ENCODE results near the gene MAMSTR.

The MAMSTR gene

GRCh38 chr19:48705431-48705830 lies 14.1 kb downstream of the MAMSTR start:
- TF ChIP-seq MAX (IDR thresholded peaks at IDR 0.05; ENCODE audit: low read depth, low read length): no peak
- TF ChIP-seq CTCF (IDR thresholded peaks at IDR 0.05; ENCODE audit: low read depth, low read length): no peak
- TF ChIP-seq MYC (IDR thresholded peaks at IDR 0.05; ENCODE audit: low read depth, low read length): no peak
- TF ChIP-seq POLR2A (IDR thresholded peaks at IDR 0.05; ENCODE audit: extremely low read depth, insufficient read length): no peak
- no peak overlapping the region for H3K4me3 ChIP-seq (ENCODE audit: low read depth, low read length)
- no peak for DNase-seq (ENCODE audit: low read depth)

GRCh38 chr19:48703316-48703715 lies 16.2 kb downstream of the MAMSTR start:
- no peak overlapping the region for H3K4me3 ChIP-seq (ENCODE audit: low read depth, low read length)
- DNase-seq (ENCODE audit: low read depth): no peak
- TF ChIP-seq MAX (IDR thresholded peaks at IDR 0.05; ENCODE audit: low read depth, low read length) (no peak), MYC (IDR thresholded peaks at IDR 0.05; ENCODE audit: low read depth, low read length) (no peak), CTCF (IDR thresholded peaks at IDR 0.05; ENCODE audit: low read depth, low read length) (no peak), POLR2A (IDR thresholded peaks at IDR 0.05; ENCODE audit: extremely low read depth, insufficient read length) (no peak)

GRCh38 chr19:48702701-48703100 lies 16.8 kb downstream of the MAMSTR start:
- TF ChIP-seq MAX (IDR thresholded peaks at IDR 0.05; ENCODE audit: low read depth, low read length) (no peak), MYC (IDR thresholded peaks at IDR 0.05; ENCODE audit: low read depth, low read length) (no peak), CTCF (IDR thresholded peaks at IDR 0.05; ENCODE audit: low read depth, low read length) (no peak), POLR2A (IDR thresholded peaks at IDR 0.05; ENCODE audit: extremely low read depth, insufficient read length) (no peak)
- no peak for DNase-seq (ENCODE audit: low read depth)
- H3K4me3 ChIP-seq (ENCODE audit: low read depth, low read length): no peak overlapping the region

GRCh38 chr19:48698046-48698445 lies 21.5 kb downstream of the MAMSTR start:
- no peak overlapping the region for H3K4me3 ChIP-seq (ENCODE audit: low read depth, low read length)
- TF ChIP-seq MAX (IDR thresholded peaks at IDR 0.05; ENCODE audit: low read depth, low read length): no peak
- no peak for TF ChIP-seq POLR2A (IDR thresholded peaks at IDR 0.05; ENCODE audit: extremely low read depth, insufficient read length)
- no peak for TF ChIP-seq MYC (IDR thresholded peaks at IDR 0.05; ENCODE audit: low read depth, low read length)
- TF ChIP-seq CTCF (IDR thresholded peaks at IDR 0.05; ENCODE audit: low read depth, low read length): no peak
- no peak for DNase-seq (ENCODE audit: low read depth)

GRCh38 chr19:48696353-48697010 lies 23.0 kb downstream of the MAMSTR start:
- DNase-seq (ENCODE audit: low read depth): no peak
- no peak for TF ChIP-seq CTCF (IDR thresholded peaks at IDR 0.05; ENCODE audit: low read depth, low read length)
- no peak for TF ChIP-seq MYC (IDR thresholded peaks at IDR 0.05; ENCODE audit: low read depth, low read length)
- no peak for TF ChIP-seq MAX (IDR thresholded peaks at IDR 0.05; ENCODE audit: low read depth, low read length)
- no peak for TF ChIP-seq POLR2A (IDR thresholded peaks at IDR 0.05; ENCODE audit: extremely low read depth, insufficient read length)
- no peak overlapping the region for H3K4me3 ChIP-seq (ENCODE audit: low read depth, low read length)
